Stimulated activated CD4-positive, alpha-beta T cell treated with anti-CD3 and anti-CD28 coated beads, Interleukin-4, amount 100 ng/mL, for 4 hours (primary cell): ENCODE results near the gene PIEZO1.

Source experiments
- DNase-seq, 2 experiments: peaks; one replicate each; pipeline ENCODE4 v3.0.0-alpha.2; 2020

The PIEZO1 gene

DNA sequence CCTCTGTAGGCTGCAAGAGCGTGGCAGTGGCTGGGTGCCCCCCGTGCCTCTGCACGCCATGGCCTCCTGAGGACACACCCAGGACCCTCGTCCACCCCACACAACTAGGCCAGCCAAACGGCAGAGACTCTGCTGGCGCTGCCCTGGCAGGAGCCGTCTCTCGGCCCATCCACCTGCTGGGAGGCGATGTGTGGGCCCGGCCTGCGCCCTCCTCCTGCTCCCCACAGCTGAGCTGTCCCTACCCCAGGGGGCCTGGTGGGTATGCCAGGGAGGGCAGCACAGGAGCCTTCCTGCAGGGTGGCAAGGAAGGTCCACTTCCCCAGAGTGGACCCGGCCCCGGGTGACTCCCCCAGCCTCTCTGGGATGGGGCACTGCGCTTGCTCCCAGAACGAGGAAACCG lies 85.8 kb downstream of the PIEZO1 start:
- DNase-seq = no peak

- no peak for DNase-seq
These were observed 86.4 kb downstream of the PIEZO1 start for GRCh38 chr16:88698646-88699045.

DNA sequence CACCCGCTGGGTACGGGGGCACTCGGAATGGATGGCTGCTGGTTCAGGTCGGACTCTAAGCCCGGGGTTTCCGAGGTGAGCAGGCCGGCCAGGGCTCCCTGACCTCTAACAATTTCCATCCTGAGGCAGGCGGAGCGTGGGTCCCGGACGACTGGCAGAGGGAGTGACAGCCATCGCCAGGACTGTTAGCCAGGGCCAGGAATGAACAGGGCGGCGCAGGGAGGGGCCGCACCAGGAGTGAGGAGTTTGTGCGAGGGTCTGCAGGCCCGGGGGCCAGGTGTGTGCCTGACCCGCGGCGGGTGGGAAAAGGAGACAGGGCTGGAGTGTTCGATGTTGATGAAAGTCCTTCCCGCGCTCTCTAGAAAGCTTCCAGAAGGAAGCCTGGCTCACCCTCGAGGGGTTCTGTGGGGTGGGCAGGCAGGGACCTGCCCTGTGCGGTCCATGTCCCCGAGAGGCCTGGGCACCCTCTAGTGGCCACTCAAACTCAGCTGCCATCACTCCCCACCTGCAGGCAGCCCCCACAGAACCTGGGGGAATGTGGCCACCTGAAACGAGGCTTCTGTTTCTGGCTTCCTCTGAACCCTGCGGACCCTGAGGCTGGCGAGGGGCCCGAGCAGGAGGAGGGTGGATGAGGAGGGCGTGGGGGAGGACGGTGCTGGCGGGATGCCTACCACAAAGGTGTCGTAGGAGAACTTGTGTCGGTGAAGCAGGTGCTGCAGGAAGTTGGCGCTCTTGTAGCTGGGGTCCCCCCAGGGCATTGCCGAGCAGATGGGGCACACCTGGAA lies 87.0 kb downstream of the PIEZO1 start:
- DNase-seq = no peak

DNA sequence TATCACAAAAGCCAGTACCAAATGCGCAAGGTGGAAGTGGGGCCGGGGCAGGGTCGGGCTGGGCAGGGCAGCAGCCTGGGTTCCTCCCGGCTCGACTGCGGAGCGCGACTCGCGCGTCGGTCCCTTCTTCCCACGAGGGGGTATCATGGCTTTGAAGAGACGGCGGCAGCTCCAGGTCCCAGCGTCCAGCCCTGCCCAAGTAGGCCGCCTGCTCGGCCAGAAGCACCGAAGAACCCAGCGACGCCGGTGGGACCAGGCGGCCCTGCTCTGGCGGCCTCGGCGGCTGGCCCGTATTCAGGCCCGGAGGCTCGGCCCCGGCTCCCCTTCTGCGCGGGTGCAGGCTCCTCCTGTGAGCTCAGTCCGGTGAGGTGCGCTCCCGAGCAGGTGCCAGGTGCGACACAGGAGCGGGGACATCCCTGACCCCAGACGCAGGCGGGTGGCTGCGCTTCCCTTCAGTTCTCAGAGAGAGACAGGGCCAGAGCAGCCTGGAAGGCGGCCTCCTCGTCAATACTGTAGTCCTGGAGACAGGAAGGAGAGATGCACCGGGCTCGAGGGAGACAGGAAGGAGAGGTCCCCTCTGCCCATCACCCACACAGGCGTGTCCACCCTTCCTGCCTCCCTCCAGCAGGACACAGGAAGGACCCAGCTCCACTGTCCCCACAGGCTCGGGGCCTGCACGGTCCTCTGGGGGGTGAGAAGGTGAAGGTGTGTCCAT lies 87.7 kb downstream of the PIEZO1 start:
- no peak for DNase-seq

GRCh38 chr16:88696441-88696840 lies 88.6 kb downstream of the PIEZO1 start:
- DNase-seq = no peak

DNA sequence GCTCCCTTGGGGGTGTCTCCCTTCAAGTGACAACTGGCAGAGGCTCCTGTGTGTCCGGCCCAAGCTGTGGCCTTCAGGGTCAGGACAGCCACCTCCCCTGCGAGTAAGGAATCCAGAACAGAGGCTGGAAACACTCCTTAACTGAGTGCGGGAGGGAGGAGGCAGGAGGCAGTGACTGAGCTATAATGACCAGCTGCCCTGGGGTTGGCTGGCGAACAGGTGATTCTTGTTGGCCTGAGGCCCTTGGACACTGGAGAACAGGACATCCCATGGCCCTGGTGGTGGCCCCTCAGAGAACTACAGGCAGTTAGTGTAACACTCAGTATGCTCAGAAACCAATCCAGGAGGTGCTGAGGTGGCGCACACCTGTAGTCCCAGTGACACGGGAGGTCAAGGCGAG lies 89.3 kb downstream of the PIEZO1 start:
- no peak for DNase-seq

DNA sequence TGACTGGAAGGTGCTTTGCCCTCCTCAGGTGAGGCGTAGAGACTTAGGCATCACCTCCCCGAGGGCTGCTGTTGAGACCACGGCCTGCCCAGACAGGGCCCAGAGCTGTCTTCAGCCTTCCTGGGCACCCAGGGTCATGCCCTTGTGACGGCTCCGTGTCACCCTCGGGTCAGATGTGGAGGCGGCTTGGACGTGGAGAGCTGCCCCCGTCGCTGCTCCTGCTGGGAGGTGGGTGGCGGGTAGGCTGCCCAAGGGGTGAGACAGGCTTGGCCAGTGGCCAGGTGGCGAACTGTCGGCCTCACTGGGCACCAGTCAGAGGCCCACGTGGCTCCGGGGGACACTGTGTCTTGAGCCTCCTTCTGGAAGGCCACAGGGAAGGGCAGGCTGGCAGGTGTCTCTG lies 89.8 kb downstream of the PIEZO1 start:
- DNase-seq = no peak

- DNase-seq = no peak
These were observed 90.6 kb downstream of the PIEZO1 start for GRCh38 chr16:88694221-88695087.

DNA sequence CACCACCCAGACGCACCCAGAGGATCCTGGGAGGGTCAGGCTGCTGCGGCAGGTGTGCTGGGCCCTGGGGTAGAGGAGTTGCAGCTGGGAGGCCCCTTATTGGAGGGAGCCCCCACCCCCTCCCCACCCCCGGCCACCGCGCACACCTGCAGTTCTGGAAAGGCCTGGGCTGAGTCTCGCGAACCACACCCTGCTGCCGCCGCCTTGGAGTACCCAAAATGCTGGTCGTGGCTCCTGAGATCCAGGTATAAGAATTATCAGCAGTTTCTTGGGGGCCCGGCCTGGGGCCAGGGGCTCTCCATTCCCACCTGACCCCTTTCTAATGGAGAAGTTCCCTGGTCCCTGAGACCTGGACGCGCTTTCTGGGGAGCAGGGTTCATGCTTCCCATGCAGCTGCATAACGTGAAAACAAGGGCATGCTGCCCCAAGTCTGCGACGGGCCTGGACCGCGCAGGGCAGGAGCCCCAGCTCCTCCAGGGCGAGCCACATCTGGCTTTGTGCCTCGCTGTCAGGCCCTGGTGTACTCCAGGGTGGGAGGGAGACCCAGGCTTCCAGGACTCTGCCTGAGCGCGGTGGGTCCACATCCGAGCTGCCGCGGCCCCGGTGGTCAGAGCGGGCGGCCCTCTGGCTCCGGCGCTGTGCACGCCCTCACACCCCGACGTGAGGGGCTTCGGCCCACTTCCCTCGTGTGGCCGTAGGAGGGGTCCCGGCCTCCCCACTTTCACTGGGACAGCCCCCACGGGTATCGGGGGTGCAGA lies 91.4 kb downstream of the PIEZO1 start:
- no peak for DNase-seq

GRCh38 chr16:88692861-88693260 lies 92.2 kb downstream of the PIEZO1 start:
- DNase-seq = no peak

DNA sequence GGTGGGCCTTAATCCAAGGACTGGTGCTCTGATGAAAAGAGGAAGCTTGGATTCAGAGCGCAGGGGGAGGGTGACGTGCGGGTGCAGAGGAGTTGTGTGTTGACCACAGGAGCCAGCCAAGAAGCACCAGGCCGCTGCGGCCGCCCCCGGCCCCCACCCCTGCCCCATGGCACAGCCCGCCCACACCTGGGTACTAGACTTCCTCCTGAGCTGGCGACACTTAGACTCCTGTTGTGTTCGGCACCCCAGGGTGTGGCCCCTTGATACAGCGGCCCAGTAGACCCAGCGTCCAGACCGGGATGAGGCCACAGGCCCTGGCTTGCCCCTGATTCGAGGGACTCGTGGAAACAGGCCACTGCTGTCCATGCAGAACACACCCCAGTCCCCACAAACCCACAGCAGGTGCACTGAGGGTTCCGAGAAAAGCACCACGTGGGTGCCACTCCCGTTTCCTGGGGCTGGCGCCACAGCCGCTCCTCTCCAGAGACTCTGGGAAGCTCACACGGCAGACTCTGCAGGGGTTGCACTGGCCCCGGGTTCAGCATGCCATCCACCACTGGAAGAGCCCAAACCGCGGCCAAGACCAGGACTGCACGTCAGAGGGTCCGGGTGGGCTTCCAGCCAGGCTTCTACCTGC lies 93.0 kb downstream of the PIEZO1 start:
- DNase-seq = no peak

DNA sequence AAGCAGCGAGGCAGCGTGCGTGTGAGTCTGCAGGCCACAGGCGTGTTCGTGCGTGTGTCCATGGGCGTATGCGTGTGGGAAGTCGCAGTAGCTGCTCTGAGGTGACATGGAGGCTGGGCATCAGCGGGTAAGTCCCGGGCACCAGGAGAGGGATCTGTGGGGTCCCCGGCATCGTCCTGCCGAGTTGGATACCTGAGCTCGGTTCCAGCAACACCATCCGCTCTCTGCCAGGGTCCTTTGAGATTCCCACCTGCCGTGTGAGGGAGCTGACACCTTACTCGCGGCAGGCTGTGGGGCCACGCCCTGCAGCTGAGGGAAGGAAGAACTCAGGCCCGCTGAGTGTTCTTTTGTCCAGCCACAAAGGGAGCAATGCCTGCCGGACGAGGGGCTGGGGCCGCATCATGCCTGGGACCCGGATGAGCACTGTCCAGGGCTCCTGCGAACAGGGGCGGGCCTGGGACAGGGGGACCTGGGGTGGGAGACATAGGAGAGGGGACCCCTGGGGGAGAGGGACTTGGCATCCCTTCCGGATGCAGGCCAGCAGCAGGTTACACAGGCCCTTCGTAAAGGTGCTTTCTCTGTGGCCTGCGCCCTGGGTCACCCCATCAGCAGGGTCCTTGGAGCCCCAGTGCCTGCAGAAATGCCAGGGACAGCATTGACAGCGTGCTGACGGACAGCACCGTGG lies 93.7 kb downstream of the PIEZO1 start:
- DNase-seq = no peak

DNA sequence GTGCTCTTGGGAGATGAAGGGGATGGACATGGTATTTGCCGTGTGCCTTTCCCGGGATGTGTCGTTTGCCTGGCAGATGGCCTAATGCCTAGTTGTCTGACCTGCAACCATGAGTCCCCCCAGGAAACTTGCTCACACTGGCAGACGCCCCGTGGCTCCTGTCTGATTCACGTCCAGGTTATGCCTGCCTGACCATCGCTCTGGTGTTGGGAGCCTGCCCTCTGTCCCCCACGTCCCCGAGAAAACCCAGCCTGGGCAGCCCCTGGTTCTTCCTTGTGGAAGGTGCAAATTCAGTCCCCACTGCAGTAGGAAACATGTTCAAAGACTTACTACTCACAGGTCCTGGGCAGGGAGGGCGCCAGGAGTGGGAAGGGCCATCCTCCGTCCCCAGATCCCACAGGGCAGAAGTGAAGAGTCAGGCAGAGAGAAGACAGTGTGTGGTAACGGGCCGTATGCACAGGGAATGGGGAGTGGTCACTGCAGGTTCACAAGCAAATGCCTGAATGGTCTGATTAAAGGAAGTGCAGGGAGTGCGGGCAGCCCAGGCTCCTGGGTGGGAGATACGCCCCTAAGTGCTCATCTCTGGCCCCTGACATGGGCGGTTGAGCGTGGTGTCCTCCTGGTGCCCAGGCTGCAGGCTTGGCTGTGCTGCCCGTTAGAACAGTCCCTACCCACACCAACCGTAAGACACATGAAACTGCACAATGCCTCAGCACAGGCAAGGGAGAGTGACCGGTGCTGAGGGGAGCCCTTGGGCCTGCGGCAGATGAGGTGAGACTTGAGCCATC lies 94.5 kb downstream of the PIEZO1 start:
- DNase-seq = no peak

GRCh38 chr16:88688013-88688778 lies 96.8 kb downstream of the PIEZO1 start:
- no peak for DNase-seq

DNA sequence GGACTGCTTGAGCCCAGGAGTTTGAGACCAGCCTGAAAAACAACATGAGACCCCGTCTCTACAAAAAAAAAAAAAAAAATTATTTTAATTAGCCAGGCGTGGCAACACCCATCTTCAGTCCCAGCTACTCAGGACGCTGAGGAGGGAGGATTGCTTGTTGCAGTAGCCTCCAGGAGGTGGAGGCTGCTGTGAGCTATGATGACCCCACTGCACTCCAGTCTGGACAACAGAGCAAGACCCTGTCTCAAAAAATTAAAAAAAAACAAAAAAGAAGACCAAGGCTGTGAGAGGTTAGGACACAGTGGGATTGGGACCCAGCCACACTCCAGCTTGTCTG lies 97.4 kb downstream of the PIEZO1 start:
- DNase-seq = no peak

DNA sequence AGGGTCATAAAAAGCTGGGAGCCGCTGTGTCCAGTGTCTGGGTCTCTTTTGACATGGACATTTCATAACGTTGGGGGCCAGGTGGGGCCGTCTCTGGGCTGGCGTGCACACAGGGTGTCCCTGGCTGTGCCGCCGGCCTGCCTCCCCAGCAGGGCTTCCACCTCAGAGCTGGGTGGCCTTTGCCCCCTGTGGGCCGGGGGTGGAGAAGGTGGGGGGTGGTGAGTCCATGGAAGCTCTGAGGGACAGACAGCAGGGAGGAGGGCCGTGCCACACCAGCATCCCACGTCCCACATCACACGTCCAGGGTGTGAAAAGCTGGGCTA lies 97.8 kb downstream of the PIEZO1 start:
- no peak for DNase-seq

- peak; percentile 82 to 89 for DNase-seq
These were observed 98.4 kb downstream of the PIEZO1 start, which contains the start of gene SNAI3 for GRCh38 chr16:88686439-88687253. TSS of gene SNAI3 (minus strand) at chr16:88686507. CDS start at chr16:88686406, 101 bp downstream.

- DNase-seq = peak; percentile 34 to 47
These were observed 99.0 kb downstream of the PIEZO1 start for GRCh38 chr16:88686062-88686438.
